Measurements from ENCODE around the gene CUBN. TPM values are rescaled to one million over a fixed set of nuclear protein-coding genes. Genes with fewer than 3 reads are reported as not detected.

The CUBN gene
- total RNA-seq, 4 donors from 2014 or later: 13.4 to 31.0 (median 19.7) TPM

DNA sequence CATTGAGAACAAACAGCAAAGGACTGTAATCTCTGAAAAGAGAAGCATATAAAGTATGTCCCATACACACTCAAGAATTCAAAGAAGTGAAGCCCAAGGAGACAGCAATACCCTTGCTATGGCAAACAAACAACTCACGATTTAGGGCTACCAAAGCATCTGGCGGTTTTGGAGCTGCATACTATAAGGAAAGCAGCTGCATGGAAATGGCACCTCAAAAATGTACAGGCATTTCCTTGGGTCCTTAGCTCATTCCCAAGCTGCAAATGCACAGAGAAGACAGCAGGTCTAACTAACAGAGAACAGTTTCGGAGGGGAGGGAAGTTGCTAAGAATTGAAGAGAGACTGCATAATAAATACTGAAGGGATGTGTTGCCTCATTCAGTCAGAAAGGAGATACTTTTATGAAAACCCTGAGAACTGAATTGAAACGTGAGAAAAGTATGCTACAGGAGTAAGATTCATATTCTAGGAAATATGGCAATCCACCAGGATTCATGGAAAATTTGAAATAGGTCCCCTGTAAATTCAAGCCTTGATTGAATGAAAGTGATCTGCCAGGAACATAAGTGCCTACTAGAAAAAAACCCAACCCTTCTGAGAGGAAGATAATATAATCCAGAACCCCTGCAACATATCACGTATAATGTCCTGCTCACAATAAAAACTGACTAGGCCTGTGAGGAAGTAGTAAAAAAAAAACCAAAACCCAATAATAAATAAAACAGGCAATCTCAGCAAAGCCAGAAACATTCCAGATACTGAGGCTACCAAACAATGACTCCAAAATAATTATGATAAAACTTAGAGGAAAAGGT is 36.4 kb downstream of the CUBN start:
- no peak for DNase-seq
- intact Hi-C loops (cut with DNase I): no loop called here
- H3K9me3 ChIP-seq: no peaks in the 10 kb centered on the region
- no peaks in the 10 kb centered on the region for H3K36me3 ChIP-seq
- no peaks in the 10 kb centered on the region for H3K4me1 ChIP-seq
- TF ChIP-seq POLR2A (IDR thresholded peaks at IDR 0.05) (no peak), CTCF (IDR thresholded peaks at IDR 0.05) (no peak)
- H3K27me3 ChIP-seq: no peaks in the 10 kb centered on the region
- no peak overlapping the region for H3K27ac ChIP-seq
- WGBS, 2 donors: 61 to 82% methylated on average over 5 of the region's 5 CpGs
- no peak overlapping the region for H3K4me3 ChIP-seq (replicated peaks in 1 of 3)

DNA sequence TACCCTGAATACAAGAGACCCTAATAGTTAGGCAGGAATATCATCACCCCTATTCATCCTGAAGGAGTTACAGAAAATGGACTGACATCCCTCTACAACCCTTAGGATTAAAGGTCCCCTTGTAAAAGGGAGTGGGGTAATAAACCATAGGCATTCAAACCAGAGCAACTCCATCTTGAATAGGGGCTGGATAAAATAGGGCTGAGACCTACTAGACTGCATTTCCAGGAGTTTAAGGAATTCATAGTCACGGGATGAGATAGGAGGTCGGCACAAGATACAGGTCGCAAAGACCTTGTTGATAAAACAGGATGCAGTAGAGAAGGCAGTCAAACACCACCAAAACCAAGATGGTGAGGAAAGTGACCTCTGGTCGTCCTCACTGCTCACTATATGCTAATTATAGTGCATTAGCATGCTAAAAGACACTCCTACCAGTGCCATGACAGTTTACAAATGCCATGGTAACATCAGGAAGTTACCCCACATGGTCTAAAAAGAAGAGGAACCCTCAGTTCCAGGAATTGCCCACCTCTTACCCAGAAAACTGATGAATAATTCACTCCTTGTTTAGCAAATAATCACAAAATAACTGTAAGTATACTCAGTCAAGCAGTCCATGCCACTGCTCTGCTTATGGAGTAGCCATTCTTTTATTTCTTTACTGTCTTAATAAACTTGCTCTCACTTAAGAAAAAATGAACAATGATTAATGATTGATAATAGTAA is 37.2 kb downstream of the CUBN start:
- 80 to 96% methylated on average over 4 of the region's 4 CpGs for WGBS, 2 donors
- Histone ChIP-seq H3K27ac (no peak overlapping the region), H3K27me3 (no peaks in the 10 kb centered on the region), H3K4me1 (no peaks in the 10 kb centered on the region), H3K9me3 (no peaks in the 10 kb centered on the region), H3K36me3 (no peaks in the 10 kb centered on the region), H3K4me3 (replicated peaks in 1 of 3) (no peak overlapping the region)
- TF ChIP-seq CTCF (IDR thresholded peaks at IDR 0.05) (no peak), POLR2A (IDR thresholded peaks at IDR 0.05) (no peak)
- no peak for DNase-seq
- intact Hi-C loops (cut with DNase I): no loop called here

DNA sequence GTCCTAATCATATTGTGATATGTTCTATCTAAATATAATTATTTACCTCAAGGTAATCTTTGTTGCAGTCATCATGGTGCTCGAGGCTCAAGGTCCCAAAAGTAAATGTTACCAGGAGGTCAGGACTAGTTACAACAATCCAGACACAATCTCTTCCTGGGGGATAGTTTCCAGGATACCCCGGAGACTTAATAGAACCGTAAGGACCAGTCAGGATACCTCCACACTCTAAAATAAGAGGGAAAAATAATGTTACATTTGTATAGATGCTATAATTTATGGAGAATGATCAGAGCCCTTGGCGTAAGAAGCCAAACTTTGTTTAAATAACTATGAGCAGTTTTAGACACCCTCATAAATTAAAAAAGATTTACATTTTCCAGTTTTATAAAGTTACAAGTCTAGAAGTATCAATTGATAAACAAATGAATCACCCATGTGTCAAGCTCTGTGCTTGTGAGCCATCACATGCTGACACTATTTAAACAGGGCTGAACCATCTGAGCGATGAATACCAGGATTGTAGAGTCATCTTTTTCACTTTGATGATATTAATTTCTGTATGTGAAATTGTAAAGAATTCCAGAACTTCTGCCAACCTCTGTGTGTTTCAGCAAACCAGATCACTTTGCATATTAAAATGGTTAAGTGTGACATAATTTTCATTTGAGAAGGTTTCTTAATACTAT is 41.3 kb downstream of the CUBN start:
- intact Hi-C loops (cut with DNase I): no loop called here
- 86 to 94% methylated on average over 5 of the region's 5 CpGs for WGBS, 2 donors

DNA sequence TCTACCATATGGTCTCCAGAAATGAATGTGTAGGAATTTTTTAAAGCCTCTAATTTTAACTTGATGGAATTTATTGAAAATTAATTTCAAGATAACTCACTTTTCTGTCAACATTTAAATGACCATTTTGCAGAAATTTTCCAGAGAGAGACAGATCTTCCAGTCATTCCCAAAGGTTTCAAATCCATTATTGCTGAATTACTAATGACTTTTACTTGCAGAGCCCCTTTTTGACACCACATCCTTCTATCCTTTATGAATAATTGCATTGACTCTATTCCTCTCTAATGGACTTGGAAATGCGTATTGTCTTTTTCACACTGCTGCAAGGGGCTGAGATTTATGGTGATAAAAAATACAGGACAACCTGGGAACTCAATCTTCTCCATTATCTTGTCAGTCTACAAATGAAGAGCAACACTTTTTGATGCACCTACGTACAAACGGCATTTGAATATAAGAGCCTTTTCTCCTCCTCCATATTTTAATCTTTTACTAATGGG is 42.7 kb downstream of the CUBN start:
- no peaks in the 10 kb centered on the region for H3K27me3 ChIP-seq
- H3K4me1 ChIP-seq: no peaks in the 10 kb centered on the region
- H3K9me3 ChIP-seq: no peaks in the 10 kb centered on the region
- TF ChIP-seq CTCF (IDR thresholded peaks at IDR 0.05) (no peak), POLR2A (IDR thresholded peaks at IDR 0.05) (no peak)
- no peak overlapping the region for H3K4me3 ChIP-seq (replicated peaks in 1 of 3)
- DNase-seq: no peak
- H3K36me3 ChIP-seq: no peaks in the 10 kb centered on the region
- 97 to 98% methylated on average over 3 of the region's 3 CpGs for WGBS, 2 donors
- no peak overlapping the region for H3K27ac ChIP-seq
- intact Hi-C loops (cut with DNase I): no loop called here

More for the DNA sequence above, 41.3 kb downstream of the CUBN start:
- no peak for DNase-seq
- no peaks in the 10 kb centered on the region for H3K36me3 ChIP-seq
- no peak for TF ChIP-seq POLR2A (IDR thresholded peaks at IDR 0.05)
- no peak for TF ChIP-seq CTCF (IDR thresholded peaks at IDR 0.05)
- H3K27me3 ChIP-seq: no peaks in the 10 kb centered on the region
- H3K9me3 ChIP-seq: no peaks in the 10 kb centered on the region
- no peaks in the 10 kb centered on the region for H3K4me1 ChIP-seq
- H3K4me3 ChIP-seq (replicated peaks in 1 of 3): no peak overlapping the region
- no peak overlapping the region for H3K27ac ChIP-seq
